Activated CD8-positive, alpha-beta memory T cell treated with anti-CD3 and anti-CD28 coated beads, Interleukin-2, amount 50 U/mL, for 24 hours (primary cell): ENCODE results near the gene INTS3.
A peak's percentile ranks its signal among the peaks of the same experiment; 100 is the strongest.

ENCODE experiments used
- DNase-seq: peaks from one replicate; pipeline ENCODE4 v3.0.0-alpha.2; 2020; ENCODE audit errors: extremely low read depth

The INTS3 gene

DNA sequence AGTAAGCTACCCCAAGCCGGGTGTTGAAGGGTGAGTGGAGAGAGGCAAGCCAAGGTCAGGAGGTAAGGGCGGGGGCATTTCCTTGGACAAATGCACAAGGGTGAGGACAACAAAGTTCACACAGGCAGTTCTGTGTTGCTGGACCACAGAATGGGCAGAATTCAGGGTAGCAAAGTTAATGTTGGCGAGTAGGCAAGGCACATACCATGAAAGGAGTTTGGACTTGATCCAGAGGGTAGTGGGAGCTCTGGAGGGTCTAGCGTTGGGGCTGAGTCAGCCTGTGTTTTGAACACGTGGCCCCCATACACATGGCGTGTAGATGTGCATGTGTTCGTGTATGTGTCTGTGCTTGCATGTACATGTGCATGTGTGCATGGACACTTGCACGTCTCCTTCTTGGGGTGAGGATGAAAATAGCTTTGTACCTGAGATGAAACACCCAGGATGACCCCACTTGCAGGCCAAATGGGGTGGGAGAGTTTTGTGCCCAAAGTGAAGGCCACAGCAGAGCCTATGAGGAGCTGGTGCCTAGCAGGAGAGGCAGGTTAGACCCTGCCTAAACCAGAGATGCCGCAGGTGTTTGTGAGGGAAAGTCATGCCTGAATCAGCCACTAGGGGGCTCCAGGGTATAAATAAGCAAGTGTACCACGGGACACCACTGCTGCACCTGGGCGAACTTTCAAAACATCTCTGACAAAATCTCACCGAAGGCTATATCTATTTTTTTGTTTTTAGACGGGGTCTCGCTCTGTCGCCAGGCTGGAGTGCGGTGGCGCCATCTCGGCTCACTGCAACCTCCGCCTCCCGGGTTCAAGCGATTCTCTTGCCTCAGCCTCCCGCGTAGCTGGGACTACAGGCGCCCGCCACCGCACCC is 69.2 kb downstream of the INTS3 start:
- DNase-seq, result peak; percentile 66

GRCh38 chr1:153798468-153798780 is 70.6 kb downstream of the INTS3 start:
- DNase-seq, result no peak

DNA sequence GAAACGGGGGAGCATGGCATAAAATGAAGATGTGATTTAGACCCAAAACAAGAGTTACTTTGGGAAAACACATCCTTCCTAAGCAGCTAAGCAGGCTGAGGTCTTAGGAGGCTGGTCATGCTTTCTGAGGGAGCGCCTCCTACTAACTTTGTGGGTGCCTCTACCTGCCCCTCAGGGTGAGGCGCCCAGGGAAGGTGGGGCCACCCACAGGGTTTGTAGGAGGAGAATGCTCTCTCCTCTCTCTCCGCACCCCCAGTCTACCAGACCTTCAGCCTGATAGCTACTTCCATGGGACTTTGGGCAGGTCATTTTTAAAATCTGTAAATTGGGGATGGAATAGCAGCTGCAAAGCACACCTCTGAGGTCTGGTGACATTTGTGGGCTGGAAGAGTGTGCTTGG is 71.2 kb downstream of the INTS3 start:
- DNase-seq, result no peak

DNA sequence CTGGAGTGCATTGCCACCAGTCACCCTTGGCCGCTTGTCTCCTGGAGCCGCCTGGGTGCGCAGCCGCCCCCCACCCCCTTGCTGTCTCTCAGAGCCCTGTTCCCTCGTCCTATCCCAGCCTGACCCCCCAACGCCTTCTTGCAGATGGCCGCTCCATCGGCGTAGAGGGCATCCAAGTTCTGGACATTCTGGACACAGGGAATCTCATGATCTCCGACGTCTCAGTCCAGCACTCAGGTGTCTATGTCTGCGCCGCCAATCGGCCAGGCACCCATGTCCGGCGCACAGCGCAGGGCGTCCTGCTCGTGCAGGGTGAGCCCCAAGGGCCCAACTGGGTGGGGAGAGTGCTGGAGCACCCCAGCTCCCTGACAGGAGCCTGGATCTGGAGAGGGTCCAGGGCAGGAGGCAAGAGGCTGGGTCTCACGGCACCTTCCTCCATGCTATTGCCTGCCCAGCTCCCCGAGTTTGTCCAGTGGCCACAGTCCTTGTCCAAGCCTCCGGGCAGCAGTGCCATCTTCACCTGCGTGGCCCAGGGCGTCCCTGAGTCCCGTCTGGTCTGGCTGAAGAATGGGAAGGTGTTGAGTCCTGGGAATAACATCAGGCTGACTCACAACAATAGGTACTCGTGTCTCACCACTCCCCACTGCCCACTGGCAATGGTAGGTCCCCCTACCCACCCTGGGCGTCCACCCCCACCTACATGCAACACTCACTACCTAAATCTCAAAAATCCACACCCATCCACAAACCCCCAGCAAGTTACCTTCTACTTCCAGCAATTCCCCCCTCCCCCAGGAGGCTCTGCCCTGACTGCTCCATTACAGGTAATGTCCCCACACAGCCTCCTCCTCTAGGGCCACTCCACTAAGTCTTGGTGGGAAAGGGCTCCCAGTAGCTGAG is 72.0 kb downstream of the INTS3 start:
- no peak for DNase-seq

DNA sequence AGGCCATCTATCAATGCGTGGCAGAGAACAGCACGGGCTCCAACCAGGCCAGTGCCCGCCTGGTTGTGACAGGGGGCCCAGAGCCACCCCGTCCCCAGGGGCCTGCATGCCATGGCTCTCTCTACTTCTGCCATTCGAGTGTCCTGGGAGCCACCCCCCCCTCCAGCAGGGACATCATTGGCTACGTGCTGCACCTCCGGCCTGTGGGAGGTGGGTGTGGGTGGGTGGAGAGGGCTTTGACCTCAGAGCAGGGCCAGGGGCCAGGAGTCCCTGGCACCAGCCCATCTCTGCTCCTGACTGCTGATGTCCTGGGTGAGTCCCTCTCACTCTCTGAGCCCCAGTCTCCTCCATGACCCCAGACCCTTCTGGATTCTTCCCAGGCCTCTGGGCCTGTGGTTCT is 72.7 kb downstream of the INTS3 start:
- no peak for DNase-seq

GRCh38 chr1:153801028-153801625 is 73.3 kb downstream of the INTS3 start:
- DNase-seq, result no peak

- DNase-seq, result no peak
Measured at GRCh38 chr1:153801786-153802697, 74.2 kb downstream of the INTS3 start.

DNA sequence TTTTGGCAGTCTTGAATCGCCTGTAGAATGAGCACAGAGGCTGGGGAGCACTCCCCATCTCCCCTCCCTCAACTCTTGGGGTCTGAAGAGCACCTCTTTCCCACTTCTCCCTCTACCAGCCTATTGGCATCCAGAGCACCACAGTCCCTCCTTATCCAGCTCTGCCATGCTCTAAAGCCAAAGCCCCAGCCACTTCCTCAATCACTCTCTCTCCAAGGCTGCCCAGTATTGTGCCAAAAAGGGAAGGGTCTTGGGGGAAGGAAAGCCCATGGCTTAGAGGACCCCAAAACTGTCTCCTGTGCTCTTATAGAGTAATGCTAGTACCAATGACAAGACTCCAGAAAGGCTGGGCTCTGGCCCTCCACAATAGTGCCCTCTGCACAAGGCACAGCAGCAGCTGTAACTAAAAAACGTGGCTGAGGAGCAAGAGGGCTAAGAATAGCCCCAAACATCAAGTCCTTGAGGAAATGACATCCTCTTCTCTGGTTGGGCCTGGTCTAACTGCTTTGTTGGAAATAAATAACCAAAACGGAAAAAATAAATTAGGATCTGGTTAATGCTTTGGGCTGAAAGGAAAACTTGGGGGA is 75.7 kb downstream of the INTS3 start:
- no peak for DNase-seq

GRCh38 chr1:153804112-153804511 is 76.3 kb downstream of the INTS3 start:
- DNase-seq, result no peak

DNA sequence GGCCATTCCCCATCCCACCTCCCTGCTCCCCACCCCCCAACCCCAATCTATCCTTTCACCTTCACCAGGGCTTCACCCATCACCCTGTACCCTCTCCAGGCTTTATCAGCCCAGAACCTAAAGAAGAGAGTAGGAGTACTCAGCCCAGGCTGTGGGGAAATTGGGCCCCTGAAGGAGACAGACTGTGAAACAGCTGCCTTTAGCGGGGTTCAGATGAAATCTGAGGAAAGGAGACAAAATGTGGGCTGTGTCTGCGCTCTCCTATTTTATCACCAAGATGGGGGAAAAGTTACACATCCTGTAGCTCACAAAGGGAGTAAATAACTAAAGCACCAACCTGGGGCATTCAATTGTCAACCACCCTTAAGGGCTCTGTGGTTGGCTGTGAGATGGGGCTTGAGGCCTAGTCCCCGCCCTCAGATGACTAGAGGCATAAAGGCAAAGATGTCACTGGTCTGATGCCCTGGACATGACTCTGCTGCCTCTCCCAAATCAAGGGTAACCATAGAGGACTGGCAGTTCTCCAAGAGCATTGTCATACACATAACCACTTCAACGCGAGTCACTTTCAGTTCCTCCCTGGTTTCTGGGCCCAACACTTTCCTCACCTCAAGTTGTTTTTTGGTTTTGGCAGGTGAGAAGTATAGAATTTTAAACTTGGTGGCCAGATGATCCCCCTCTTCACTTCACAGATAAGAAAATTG is 77.3 kb downstream of the INTS3 start:
- DNase-seq, result peak; percentile 47

DNA sequence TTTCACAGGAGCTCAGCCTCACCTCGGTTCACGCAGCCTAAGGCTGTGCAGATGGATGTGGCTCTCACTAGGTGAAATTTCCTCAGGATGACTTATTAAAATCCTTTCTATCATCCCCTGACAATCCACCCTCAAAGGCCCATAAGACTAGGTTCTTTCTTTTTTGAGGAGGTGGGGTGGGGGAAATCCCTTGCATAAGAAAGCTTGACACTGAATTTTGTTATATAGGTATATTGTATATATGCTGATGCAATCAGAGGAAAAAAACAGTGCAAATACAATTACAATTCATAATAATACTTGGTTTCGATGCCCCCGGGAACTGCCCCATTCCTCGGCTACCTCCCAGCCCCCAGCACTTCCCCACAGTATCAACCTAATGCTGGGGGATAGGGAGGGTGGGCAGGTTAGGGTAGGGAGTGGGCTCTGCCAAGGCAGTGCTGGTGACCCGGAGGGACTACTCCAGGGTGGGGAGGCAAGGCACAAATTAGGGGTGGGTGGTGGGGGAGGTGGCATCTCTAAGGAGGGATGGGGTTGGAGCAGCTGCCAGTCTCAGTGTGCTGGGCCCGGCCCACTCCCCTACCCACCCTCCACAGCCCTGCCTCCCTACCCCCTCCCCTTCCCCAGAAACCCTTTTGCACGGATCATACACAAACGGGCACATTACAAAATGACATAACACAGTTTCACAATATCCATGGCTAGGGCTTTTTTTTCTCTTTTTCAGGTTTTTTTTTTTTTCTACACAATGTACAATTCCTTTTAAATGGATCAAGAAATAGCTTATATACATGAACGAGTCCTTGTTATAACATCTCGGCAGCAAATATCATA is 78.3 kb downstream of the INTS3 start:
- DNase-seq, result no peak

DNA sequence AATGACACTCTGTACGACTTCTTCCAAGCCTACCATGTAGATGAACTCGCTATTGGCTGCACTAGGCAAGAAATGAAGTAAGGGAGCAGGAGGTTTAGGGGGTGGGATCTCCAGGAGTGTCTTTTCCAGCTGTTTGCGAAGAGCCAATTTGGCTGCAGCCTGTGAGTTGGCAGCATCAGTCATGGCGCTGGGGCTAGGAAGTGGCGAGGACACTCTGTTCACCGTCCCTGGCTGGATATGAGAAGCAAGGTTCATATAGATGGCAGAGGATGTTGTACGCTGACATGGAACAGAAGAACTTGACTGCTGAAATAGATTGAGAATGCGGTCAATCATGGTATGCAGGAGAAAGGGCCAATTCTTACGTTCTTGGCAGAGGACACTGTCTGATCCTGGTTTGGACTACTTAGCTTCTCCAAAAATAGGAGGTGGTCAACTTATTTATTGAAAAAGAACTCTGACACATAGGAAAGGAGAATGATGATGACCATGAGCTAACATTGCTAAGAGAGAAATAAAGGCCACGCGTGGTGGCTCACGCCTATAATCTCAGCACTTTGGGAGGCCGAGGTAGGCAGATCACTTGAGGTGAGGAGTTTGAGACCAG is 88.5 kb downstream of the INTS3 start:
- no peak for DNase-seq

- DNase-seq, result no peak
Measured at GRCh38 chr1:153818876-153819275, 91.0 kb downstream of the INTS3 start.
